Stimulated activated CD4-positive, alpha-beta T cell treated with anti-CD3 and anti-CD28 coated beads, Interleukin-2, amount 100 ng/mL, for 4 hours (primary cell): ENCODE data around the gene SPZ1.
"Not testable (repeated sequence)": the region's sequence is repeated elsewhere in the genome, so short reads cannot be mapped to it uniquely, and the experiment has no call there.

Experiments
- DNase-seq: peaks from one replicate; pipeline ENCODE4 v3.0.0-alpha.2; 2020; ENCODE audit warnings: low read depth

The SPZ1 gene, protein sequence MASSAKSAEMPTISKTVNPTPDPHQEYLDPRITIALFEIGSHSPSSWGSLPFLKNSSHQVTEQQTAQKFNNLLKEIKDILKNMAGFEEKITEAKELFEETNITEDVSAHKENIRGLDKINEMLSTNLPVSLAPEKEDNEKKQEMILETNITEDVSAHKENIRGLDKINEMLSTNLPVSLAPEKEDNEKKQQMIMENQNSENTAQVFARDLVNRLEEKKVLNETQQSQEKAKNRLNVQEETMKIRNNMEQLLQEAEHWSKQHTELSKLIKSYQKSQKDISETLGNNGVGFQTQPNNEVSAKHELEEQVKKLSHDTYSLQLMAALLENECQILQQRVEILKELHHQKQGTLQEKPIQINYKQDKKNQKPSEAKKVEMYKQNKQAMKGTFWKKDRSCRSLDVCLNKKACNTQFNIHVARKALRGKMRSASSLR

DNA sequence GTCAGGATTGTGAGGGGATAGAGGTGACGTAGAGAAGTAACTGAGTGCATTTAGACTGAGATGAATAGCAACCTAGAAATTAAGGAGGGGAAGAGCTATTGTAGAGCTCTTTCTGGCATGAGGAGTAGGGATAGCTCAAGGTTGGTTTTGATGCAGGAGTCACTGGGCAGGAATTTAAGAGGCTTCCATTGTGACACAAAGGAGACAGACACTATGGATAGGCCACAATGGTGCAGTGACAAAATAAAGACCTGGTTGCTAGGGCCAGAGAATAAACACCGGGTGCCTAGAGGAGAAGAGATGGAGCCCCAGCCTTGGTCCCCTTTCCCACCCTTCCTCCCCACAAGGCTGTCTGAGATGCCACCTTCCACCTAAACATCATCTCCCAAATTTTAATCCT is at the start of gene SPZ1:
SPZ1 (plus strand) TSS at position 301 of the 400 bp plus-strand sequence. CDS start 214 bp downstream, outside the sequence.
- DNase-seq = no peak

DNA sequence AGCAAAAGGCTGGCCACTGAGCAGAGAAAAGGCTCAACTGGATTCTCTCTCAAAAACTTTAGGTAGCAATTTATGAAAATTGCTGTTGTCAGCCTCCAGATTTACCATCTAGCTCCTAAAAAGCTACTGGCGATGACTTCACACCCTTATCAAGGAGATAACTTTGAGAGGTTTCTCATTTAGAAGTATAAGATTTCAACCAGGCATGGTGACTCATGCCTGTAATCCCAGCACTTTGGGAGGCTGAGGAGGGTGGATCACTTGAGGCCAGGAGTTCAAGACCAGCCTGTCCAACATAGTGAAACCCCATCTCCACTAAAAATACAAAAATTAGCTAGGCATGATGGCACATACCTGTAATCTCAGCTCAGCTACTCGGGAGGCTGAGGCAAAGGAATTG is 49.3 kb upstream of the SPZ1 start:
- not testable (repeated sequence) for DNase-seq

DNA sequence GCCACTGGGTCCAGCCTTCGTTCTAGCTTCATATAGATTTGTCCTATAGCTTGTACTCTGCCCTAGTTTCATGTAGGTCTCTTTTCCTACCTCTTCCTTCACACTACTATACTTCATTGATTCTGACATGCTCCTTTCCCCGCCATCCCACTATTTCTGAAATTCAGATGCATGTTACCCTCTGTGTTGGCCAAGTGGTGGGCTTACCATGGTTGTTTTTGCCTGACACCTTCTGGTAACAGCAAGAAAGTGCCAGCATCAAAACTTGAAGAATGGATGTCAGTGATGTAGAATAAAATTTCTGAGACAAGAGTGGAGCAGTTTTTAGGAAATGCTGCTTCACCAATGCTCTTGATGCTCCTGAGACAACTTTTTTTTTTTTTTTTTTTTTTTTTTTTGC is 44.5 kb upstream of the SPZ1 start:
- DNase-seq = no peak

DNA sequence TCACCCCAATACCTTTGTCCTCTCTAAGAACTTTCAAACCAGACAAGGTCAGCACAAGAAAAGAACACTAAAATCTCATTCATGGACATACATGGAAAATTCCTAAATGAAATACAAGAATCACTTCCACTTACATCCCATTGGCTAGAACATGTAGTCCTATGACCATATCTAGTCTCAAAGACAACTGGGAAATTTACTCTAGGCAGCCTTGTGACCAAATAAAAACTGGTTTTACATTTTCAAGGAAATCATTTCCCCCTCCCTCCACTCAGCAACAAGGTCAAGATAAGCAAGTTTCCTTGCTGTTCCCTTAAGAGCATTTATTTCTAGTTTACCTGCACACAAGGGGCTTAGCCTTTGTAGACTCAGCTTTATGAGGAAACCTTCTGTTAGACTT is 43.6 kb upstream of the SPZ1 start:
- no peak for DNase-seq

DNA sequence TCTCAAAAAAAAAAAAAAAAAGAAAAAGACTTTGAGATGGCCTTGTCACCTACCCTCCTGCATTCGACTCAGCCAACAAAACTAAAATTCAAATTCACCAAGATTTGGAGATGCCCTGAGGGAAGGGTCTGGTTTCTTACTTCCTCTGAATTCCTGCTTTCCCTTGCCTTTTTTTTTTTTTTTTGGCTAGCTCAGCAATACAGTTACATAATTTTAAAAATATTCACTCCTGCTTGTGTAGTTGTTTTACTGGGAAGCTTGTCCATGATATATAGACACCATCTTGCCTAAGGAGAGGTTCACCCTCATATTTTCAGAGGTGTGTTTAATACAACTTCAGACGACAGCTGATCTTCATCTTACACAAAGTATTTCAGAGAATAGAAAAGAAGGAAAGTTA is 42.6 kb upstream of the SPZ1 start:
- DNase-seq = no peak

DNA sequence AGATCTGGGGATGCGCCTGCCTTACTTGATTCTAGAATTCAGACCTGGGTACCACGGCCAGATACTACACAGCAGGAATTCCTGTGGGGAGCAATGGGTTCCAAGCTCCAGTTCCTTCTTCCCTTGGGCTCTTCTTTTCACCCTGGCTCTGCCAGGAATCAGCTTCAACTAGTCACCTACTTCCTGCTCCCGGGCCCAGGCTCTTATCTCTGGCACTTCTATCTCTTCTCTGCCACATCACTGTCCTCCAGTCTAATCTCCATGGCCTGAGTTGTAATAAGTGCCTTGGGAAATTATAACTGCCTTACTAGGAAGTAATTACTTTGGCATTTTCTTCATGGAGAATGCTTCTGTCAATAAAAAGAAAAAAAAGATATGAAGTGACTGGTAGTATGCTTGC is 37.7 kb upstream of the SPZ1 start:
- no peak for DNase-seq

DNA sequence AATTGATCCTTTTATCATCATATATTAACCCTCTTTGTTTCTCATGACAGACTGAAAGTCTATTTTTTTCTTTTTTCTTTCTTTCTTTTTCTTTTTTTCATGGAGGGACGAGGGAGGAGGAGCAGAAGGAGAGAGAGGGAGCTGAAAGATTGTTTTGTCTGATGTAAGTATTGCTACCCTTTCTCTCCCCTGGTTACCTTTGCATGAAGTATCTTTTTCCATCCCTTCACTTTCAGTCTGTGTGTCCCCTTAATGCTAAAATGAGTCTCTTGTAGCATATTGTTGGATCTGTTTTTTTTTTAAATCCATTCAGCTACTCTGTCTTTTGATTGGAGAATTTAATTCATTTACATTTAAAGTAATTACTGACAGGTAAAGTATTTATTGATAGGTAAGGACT is 36.4 kb upstream of the SPZ1 start:
- no peak for DNase-seq

DNA sequence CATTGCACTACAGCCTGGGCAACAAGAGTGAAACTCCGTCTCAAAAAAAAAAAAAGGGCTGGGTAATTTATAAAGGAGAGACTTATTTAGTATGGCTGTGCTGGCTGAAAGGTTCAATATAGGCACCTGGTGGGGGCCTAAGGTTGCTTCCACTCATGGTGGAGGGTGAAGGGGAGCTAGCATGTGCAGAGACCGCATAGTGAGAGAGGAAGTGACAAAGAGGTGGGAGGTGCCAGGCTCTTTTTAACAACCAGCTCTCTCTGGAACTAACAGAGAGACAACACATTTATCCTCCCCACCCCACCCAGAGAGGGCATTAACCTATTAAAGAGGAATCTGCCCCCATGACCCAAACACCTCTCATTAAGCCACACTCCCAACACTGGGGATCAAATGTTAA is 35.1 kb upstream of the SPZ1 start:
- peak; percentile 16 for DNase-seq

DNA sequence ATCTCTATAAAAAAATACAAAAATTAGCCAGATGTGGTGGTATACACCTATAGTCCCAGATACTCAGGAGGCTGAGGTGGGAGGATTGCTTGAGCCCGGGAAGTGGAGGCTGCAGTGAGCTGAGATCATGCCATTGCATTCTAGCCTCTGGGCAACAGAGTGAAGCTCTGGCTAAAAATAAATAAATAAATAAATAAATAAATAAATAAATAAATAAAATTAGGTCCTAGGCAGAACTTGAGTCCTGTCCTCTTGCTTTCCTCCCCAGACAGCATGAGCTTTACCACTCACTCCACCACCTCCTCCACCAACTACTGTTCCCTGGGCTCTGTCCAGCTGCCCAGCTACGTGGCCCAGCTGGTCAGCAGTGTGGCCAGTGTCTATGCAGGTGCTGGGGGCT is 31.6 kb upstream of the SPZ1 start:
- no peak for DNase-seq

DNA sequence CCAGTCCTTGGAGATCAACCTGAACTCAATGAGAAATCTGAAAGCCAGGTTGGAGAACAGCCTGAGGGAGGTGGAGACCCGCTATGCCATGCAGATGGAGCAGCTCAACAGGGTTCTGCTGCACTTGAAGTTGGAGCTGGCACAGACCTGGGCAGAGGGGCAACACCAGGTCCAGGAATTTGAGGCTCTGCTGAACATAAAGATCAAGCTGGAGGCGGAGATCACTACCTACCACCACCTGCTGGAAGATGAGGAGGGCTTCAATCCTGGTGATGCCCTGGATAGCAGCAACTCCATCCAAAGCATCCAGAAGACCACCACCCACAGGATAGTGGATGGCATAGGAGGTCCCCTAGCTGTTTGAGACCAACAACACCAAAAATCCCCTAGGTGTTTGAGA is 30.5 kb upstream of the SPZ1 start:
- DNase-seq = no peak

DNA sequence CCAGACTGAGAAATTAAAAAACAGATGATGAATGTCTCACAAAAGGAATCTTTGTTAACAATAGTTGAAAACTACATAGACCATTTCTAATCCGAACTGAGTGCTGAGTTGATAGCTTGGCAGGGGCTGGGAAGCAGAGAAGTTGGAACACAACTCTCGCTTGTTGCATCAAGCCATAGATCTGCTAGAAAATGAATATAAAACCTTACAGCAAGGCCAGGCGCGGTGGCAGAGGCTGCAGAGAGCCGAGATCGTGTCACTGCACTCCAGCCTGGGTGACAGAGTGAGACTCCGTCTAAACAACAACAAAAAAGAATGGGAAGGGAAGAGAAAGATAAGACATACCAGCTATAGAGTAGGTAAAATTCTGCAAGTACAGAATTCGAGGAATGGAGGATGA is 28.0 kb upstream of the SPZ1 start:
- DNase-seq = no peak

DNA sequence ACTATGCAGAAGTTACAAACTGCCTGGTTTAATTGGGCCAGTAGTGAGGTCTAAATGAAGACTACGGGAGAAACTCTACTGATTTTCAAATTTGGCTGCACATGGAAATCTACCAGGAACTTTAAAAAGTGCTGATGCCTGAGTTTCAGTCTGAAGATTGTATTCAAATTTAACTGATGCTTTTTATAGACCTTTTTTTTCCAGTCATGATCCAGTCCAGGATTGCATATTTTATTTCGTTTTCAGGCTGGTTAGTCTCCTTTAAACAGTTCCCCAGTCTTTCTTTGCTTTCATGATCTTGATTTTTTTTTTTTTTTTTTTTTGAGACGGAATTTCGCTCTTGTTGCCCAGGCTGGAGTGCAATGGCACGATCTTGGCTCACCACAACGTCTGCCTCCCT is 23.7 kb upstream of the SPZ1 start:
- DNase-seq = no peak

DNA sequence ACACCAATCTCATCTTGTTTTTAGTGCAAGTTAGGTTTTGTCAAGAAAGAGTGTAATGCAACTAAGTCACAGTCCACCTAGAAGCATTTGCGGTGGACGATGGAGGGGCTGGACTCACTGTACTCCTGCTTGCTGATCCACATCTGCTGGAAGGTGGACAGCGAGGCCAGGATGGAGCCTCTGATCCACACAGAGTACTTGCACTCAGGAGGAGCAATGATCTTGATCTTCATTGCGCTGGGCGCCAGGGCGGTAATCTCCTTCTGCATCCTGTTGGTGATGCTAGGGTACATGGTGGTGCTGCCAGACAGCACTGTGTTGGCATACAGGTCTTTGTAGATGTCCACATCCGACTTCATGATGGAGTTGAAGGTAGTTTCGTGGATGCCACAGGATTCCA is 20.2 kb upstream of the SPZ1 start:
- DNase-seq = no peak

DNA sequence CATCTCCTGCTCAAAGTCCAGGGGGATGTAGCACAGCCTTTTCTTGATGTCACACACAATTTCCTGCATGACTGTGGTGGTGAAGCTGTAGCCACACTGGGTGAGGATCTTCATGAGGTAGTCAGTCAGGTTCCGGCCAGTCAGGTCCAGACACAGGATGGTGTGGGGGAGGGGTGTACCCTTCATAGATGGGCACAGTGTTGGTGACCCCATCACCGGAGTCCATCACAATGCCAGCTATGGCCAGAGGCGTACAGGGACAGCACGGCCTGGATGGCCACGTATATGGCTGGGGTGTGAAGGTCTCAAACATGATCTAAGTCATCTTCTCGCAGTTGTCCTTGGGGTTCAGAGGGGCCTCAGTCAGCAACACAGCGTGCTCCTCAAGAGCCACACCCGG is 19.7 kb upstream of the SPZ1 start:
- no peak for DNase-seq

DNA sequence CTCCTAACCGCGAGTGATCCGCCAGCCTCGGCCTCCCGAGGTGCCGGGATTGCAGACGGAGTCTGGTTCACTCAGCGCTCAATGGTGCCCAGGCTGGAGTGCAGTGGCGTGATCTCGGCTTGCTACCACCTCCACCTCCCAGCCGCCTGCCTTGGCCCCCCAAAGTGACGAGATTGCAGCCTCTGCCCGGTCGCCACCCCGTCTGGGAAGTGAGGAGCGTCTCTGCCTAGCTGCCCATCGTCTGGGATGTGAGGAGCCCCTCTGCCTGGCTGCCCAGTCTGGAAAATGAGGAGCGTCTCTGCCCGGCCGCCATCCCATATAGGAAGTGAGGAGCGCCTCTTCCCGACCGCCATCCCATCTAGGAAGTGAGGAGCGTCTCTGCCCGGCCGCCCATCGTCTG is 19.0 kb upstream of the SPZ1 start:
- not testable (repeated sequence) for DNase-seq

DNA sequence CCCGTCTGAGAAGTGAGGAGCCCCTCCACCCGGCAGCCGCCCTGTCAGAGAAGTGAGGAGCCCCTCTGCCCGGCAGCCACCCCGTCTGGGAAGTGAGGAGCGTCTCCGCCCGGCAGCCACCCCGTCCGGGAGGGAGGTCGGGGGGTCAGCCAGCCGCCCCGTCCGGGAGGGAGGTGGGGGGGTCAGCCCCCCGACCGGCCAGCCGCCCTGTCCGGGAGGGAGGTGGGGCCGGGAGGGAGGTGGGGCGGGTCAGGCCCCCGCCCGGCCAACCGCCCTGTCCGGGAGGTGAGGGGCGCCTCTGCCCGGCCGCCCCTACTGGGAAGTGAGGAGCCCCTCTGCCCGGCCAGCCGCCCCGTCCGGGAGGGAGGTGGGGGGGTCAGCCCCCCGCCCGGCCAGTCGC is 18.5 kb upstream of the SPZ1 start:
- not testable (repeated sequence) for DNase-seq

DNA sequence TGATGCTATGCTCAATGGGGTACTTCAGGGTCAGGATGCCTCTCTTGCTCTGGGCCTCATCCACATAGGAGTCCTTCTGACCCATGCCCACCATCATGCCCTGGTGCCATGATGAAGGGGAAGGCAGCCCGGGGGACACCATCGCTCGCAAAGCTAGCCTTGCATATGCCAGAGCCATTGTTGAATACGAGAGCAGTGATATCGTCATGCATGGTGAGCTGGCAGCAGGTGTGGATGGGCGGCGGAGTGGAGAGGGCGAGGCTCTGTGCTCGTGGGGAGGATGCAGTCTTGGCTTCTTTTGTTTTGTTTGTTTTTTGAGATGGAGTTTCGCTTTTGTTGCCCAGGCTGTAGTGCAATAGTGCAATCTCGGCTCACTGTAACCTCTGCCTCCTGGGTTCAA is 17.2 kb upstream of the SPZ1 start:
- DNase-seq = no peak

DNA sequence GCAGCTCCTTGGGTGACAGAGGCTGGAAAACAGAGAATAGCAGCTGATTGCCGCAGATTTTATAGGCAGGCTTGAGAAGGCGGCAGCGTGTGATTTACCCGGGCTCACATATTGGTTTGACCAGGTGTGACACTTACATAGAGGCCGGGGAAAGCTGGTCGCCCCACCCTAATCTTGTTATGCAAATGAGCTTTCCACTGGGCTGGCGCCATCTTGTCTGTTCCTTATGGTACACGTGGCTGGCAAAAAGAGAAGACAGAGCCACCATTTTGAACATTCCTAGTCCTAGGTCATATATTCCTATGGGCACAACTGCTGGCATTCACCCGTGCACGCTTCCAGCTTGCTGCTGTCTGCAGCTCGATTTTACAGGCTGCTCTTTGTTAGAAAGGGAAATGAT is 11.3 kb upstream of the SPZ1 start:
- no peak for DNase-seq

DNA sequence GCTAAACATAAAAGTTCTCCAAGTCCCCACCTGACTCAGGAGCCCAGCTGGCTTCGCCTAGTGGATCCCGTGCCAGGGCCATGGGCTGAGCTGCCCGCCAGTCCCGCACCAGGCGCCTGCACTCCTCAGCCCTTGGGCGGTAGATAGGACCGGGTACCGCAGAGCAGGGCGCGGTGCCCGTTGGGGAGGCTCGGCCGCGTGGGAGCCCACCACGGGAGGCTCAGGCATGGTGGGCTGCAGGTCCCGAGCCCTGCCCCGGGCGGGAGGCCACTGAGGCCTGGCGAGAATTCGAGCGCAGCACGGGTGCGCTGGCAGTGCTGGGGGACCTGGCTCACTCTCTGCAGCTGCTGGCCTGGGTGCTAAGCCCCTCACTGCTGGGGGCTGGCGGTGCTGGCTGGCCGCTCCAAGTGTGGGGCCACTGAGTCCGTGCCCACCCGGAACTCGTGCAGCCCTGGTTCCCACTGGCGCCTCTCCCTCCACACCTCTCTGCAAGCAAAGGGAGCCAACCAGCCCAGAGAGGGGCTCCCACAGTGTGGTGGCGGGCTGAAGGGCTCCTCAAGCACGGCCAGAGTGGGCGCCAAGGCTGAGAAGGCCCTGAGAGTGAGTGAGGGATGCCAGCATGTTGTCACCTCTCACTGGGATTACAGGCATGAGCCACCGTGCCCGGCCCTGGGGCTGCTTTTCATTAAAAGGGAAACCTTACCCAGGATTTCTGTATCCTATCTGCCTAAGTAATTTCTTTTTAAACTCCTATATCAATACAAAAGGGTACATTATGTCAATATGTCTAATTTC is 9.7 kb upstream of the SPZ1 start:
- DNase-seq = no peak

DNA sequence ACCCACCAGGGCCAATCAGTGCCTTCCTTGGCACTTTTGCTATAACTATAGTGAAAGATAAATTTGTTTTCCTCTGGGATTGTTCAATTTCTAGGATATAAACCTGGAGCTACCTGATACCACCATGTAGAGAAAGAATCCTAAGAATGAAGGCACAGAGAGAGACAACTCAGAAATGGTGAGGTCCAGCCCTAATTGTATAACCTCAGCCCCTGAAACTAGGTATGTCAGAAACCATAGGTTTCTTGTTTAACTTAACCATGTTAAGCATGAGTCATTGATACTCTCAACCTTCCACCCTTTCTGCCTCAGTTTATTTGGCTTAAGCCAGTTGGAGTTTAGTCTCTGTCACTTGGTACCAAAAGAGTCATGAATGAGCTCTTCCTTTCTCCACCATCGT is 4.6 kb upstream of the SPZ1 start:
- DNase-seq = no peak

DNA sequence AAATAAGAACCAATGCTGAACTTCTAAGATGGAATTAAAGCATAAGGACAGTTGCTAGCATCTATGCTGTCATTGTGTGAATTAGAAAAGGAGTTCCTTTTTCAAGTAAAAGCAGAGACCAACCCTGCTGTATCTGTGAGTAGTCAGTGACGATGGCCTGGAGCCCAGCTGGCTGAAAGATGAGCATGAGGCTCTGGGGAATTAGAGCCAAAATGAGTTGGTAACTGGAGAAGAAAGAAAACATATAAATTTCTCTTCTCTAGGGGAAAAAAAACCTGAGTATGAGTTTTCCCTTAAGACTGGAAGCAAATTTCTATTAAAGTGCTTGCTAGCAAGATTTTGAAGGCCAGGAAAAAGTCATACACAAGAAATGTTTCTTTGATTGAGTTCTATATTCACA is 1.6 kb upstream of the SPZ1 start:
- no peak for DNase-seq

DNA sequence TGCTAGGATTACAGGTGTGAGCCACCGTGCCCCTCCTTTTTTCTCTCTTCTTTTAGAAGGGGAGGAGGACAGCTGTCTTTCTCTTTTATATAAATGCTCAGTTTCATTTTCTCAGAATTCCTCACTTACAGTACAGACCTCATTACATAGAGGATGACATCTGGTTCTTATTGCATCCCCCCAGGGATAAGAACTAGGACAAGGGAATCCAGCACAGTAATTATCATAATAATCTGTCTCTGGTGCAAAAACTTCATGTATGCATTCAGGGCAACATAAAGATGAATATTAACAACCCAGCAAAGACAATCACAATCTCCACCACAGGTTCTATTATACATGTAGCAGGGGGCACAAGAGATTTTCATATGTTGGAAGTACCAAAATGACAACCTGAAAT is 5.1 kb downstream of the SPZ1 start:
- no peak for DNase-seq

DNA sequence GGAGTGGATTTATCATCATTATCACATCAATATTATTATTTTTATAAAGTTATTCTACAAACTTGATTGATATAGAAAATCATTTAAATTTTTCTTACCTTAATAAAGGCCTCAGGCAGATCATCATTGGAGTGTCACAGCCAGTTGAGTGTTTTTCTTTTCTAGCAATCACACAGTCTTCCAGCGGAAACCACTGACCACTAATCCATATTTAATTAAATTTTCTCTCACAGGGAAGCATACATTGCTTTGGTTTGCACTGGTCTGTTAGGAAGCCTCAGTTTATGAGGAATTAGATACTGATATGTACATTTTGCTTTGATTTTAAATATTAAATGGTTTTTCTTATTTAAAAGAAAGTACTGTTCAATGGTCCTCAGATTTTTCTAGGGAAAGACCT is 6.7 kb downstream of the SPZ1 start:
- DNase-seq = no peak

DNA sequence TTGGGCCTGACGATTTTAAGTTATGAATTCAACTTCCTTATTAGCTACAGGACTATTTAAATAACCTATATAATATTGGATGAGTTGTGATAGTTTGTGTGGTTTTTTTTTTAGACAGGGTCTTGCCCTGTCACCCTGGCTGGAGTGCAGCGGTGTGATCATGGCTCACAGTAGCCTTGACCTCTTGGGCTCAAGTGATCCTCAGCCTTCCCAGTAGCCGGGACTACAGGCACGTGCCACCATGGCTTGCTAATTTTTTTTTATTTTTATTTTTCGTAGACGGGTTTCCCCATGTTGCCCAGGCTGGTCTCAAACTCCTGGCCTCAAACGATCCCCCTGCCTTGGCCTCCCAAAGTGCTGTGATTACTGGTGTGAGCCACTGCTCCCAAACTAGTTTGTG is 17.6 kb downstream of the SPZ1 start:
- DNase-seq = no peak
